22Rv1 (cell line): Measurements from ENCODE around the gene KCND2.

Experiments
- H3K27ac ChIP-seq: fragments of 450-650 bp; 2 replicates; pipeline ENCODE4 v1.5.1; 2017
- CTCF ChIP-seq: fragments of 450-650 bp; IDR thresholded peaks from 2 replicates; pipeline ENCODE4 v1.5.1; 2017; ENCODE audit warnings: mild to moderate bottlenecking
- ZFX ChIP-seq: fragments of 450-650 bp; IDR thresholded peaks from 2 replicates; pipeline ENCODE4 v1.6.1; 2017; ENCODE audit warnings: antibody characterized with exemption, borderline replicate concordance

KCND2 gene

GRCh38 chr7:120716307-120716706 lies 443.3 kb downstream of the KCND2 start:
- no peak overlapping the region for H3K27ac ChIP-seq
- no peak for TF ChIP-seq ZFX

- TF ChIP-seq ZFX: no peak
- no peak for TF ChIP-seq CTCF
- H3K27ac ChIP-seq: no peak overlapping the region
These were observed 444.2 kb downstream of the KCND2 start for GRCh38 chr7:120717166-120717565.

- H3K27ac ChIP-seq: no peak overlapping the region
- no peak for TF ChIP-seq ZFX
- TF ChIP-seq CTCF: no peak
These were observed 445.4 kb downstream of the KCND2 start for GRCh38 chr7:120718361-120718760.

- no peak for TF ChIP-seq CTCF
- no peak for TF ChIP-seq ZFX
- no peak overlapping the region for H3K27ac ChIP-seq
These were observed 447.3 kb downstream of the KCND2 start for GRCh38 chr7:120720317-120720716.

- H3K27ac ChIP-seq: no peak overlapping the region
- TF ChIP-seq ZFX: no peak
- no peak for TF ChIP-seq CTCF
These were observed 450.8 kb downstream of the KCND2 start for GRCh38 chr7:120723465-120724385.

- TF ChIP-seq CTCF (no peak), ZFX (no peak)
- no peak overlapping the region for H3K27ac ChIP-seq
These were observed 451.5 kb downstream of the KCND2 start for GRCh38 chr7:120724448-120724847.

GRCh38 chr7:120724955-120725354 lies 452.0 kb downstream of the KCND2 start:
- TF ChIP-seq ZFX (no peak), CTCF (no peak)
- H3K27ac ChIP-seq: no peak overlapping the region
